Bone marrow (tissue), 2 donors: ENCODE results near the gene MANEA.
"Not testable (repeated sequence)": the region's sequence is repeated elsewhere in the genome, so short reads cannot be mapped to it uniquely, and the experiment has no call there.

Experiments used
- DNase-seq, 2 donors: peaks; one replicate each; lab custom pipeline; 2025; lab: John Stamatoyannopoulos, UW

The MANEA gene, protein sequence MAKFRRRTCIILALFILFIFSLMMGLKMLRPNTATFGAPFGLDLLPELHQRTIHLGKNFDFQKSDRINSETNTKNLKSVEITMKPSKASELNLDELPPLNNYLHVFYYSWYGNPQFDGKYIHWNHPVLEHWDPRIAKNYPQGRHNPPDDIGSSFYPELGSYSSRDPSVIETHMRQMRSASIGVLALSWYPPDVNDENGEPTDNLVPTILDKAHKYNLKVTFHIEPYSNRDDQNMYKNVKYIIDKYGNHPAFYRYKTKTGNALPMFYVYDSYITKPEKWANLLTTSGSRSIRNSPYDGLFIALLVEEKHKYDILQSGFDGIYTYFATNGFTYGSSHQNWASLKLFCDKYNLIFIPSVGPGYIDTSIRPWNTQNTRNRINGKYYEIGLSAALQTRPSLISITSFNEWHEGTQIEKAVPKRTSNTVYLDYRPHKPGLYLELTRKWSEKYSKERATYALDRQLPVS

DNA sequence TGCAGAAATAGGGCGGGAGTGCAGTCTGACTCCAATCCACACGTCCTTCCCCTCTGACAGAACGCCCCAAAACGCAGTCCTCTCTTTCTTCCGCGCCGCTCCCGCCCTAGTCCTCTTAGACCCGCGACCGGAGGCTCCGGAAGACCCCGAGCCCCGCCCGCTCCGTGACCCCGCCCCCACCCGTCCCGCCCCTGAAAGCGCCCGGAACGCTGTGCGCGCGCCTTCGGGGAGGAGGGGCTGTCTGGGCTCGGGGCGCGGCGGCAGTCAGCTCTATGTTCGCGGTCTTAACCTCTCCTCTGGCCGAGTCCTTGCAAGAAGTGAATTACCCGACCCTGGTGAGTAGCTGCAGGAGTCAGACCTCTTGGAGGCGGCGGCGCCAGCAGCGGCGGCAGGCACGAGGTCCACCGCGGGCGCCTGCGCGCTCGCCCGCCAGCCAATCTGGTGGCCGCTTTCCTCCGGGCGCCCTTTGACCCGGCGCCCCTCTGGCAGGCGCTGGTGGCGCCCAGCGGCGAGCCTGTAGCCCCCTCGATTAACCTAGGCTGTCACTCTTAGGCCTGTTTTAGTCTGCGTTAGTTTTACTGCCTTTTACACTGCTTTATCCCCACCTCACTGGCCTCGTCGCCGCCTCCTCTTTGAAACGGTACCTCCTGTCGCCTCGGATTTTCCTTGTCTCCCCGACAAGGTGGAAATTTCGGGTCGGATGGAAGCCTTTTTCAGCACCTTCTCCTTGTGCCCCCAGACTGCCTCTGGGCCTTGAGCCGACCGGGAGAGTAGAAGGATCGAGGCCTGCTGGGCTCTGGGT, at the start of gene MANEA:
Gene MANEA (plus strand): TSS at position 232 of the 802 bp plus-strand sequence. CDS start 8,905 bp downstream, outside the sequence.
- DNase-seq: peak; percentile 63 to 96

DNA sequence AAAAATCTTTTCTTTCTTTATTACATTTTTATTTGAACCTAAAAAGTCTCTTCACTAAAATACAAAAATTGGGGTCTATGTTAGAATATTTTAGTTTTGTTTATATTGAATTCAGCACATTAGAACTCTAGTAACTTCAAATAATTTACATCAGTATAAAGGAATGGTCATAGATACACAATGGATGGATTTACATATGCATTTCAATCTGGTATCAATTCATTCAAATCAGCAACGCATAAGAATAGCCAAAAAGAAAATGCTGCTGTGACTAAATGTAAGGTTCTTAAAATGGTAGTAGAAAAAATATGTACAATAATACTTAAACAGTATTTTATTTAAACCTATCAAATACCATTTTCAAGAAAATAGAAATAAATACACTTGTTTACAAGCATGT, 47.6 kb upstream of the MANEA start:
- DNase-seq: no peak

DNA sequence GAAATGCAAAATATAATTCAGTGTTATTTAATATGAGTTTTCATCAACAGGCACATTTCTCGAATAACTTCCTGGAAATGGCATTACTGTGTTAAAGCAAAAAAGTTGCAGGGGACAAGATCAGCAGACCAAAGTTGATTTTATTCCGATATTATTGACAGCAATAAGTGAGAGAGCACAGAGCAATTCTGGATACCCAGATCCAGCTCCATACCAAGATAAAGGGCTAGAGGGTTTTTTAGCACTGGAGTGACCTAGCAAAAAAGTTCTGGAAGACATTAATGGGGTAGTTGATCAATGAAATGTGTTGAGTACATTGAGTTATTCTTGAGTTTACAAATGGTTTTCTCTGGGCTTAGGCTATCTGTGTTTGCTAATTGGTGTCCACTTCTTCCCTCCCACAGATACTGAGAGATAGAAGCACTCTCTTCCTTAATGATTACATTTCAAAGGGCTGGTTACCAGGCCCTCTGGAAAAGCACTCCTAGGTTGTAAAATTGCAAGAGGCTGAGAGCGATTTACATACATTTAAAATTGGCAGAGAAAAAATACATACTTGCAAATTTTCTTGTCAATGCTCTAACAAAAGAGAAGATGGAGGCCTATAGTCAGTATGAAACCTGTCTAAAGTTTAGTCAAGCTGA, 47.0 kb upstream of the MANEA start:
- no peak for DNase-seq

DNA sequence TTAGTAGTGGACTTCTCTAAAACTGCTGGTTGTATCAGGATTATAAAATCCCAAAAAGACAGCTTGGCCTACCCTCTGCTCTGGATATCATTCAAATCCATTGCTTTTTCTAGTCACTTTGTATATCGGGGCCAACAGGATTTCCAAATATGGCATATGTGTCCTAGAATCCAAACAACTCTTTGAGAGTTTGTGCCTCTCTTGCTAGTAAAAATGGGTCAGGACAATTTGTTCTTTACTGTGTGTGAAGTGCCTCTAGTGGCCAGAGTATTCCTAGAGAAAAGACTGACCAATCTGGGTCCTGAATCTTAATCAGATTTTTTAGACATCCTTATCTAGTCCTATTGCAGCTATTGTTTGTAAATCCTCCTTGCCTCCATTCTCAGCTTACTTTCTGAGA, 33.5 kb upstream of the MANEA start:
- no peak for DNase-seq

DNA sequence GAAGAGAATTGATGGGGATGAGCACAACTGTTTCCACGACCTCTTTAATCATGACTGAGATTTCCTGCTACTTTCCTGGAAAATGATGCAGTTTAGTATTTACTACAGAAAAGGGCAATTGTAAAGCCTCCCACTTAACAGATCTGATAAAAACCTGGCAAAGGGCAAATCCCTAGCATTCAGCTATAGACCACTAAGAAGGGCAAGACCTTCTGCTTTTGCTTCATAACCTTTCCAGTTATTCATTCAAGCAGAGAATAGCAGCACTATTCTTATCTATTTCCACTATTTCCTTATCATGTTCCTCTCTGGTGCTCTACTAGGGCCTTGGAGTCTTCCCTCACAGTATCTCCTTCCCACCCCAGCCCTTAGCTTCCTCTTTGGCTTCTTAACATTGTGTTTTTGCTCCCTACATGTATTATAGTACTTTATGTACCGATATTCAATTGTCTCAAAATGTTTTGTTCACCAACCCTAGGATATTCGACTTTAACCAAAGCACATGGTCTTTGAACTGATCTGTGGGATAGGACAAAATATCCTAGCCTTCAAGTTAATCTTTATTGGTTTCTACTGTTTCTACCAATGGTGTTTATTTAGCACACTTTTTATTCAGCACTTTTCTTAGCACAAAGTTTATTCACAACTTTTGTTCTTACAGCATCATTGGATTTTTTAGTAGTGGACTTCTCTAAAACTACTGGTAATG, 32.7 kb upstream of the MANEA start:
- DNase-seq: no peak

DNA sequence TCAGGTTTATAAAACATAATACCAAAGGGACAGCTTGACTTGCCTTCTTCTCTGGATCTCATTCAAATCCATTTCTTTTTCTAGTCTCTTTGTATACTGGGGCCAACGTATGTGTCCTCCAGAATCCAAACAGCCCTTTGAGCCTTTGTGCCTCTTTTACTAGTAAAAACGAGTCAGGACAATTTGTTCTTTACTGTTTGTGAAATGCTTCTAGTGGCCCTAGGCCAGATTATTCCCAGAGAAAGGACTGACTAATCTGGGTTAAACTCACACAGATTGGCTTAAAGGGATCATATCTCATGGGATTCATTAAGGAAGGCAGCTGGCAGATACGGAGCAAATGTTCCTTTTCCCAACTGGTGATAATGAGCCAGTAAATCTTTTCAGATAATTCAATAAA, 32.1 kb upstream of the MANEA start:
- DNase-seq: no peak

DNA sequence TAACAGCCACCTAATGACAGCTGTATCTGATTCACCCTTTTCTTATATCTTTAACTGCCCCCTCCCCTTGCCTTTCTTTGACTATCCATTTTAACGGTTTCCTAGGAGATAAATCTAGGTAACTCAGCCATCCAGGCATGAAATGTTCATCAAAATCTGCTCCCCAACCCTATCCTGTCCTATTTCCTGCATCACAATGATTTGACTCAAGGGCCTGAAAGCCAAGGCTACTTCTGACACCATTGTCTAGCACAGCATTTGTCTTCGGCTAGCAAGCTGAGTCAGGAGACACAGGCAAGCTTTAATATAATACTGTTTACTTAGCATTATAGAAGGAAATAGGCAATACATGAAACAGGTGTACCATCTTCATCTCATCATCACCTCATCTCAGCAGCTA, 31.6 kb upstream of the MANEA start:
- DNase-seq: no peak

DNA sequence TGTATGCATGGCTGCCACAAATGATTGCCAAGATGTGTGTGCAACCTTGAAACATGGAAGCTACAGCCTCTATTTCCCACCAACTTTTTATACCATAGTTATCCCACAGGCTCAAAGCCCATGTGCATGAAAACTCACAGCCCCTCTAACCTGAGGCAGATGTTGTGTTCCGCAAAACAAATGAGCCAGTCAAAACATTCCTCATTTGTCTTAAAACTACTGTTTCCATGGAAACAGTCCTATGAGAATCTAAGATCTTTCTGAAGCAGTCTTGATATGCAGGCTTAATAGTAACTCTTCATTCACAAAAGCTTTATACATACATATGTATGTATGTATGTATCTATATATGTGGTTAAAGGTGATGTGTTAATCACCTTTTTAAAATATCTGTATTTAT, 31.2 kb upstream of the MANEA start:
- no peak for DNase-seq

DNA sequence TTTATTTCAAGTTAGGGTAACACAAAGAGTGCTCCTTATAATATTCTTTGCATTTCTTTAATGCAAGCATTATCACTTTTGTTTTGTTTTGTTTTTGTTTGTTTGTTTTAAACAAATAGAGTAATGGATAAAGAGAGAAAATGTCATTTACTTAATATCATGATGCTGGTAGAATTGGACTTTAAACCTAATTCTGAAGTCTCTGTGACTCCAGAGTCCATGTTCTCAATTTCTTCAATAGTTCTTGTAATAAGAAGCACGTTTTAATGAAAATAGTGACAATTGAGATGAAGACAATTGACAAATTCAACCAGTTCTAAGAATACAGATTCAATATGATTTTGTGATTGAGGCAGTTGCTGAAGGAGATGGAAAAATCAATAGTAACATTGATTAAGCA, 30.3 kb upstream of the MANEA start:
- DNase-seq: no peak

DNA sequence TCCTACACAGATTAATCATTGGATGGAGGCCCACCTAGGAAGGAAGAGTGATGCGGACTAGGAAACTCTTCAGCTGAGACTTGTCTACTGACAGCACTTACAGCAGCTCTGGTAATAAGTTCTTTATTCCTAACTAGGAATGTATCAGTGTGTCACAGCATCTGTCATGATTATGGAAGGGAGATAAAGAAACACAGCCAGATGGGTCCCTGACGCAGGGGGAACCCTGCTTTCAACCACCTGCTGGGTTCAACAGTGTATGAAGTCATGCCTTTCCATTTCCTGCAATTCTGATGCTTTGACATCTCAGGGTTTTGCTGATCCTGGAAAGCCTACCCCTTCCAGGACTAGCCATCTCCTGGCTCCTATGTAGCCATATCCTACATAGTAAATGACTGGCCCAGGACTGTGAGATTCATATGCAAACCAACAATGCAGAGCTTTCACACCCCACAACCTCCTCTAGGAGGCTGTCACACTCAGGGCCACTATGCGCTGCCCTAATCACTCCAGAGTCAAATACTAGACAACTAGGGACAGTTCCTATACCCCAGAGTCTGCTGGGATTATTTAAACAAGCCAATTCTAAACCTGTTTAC, 29.0 kb upstream of the MANEA start:
- DNase-seq: no peak

DNA sequence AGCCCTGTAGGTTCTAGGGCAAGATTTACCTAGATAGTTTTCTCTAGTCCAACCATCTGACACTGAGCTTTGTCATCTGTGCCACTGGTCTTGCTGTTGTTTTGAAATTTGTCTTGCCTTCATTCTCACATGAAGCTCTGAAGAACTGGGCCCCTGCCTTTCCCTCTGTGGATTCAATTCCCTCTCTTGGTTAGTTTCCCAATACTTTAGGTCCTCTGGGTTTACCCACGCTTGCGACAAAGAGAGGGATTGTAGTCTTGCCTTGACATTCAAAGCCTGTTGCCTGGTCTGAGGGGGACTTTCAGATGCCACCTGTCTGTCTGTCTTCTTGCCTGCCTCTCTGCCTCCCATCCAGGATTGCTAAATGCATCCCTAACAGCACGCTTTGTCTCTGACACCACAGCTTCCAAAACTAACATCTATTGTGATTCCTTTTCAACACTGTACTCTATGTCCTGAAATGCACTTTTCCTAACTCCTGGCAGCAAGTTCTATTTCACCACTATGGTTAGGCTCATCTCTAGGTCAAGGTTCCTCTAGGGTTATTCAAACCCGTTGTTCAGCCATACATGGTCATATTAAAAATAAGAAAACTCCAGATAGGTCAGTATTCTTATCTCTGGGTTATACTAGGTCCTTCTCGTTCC, 25.5 kb upstream of the MANEA start:
- no peak for DNase-seq

DNA sequence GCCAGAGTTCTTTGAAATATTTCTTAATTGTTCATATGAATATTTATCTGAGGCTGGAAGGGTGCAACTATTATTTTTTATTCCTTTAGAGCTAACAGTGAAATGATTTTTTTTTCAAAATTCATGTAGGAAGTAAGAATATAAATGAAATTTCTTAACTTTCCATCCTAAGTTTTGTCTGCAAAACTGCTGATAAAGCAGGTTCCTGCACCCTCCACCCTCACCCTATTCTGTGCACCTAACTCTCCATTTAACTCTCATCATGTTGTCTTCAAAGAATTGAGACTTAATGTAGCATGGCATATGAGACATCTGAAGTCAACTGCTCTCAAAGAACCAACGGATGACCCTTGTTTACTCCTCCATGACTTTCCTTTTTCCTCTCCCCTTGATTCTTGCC, 23.5 kb upstream of the MANEA start:
- no peak for DNase-seq

DNA sequence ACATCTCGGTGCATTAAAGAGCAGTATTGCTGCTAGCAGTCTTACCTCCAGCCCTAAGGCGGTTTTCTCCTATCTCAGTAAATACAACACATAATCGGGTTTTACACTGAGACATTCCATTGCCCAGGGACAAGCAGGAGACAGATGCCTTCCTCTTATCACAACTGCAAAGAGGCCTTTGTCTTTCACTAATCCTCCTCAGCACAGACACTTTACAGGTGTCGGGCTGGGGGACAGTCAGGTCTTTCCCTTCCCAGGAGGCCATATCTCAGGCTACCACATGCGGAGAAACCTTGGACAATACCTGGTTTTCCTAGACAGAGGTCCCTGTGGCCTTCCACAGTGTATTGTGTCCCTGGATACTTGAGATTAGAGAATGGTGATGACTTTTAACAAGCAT, 16.4 kb upstream of the MANEA start:
- DNase-seq: not testable (repeated sequence)

DNA sequence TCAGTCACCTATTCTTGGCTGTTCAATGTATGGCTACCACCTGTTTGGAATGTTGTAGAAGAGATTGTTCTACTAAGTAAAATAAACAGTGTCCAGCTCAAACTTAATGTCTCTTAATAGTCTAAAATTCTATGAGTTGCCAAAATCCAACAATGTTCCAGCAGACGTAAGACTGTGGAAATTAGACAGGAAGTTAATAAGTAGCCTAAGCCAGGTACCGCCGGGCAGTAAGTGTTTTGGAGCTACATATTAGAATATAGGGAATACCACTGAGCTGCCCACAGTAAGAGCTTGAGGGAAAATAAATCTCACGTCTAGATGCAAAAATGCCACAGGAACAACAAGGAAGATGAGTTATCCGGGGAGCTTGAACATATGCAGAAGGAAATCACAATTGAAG, 7.8 kb upstream of the MANEA start:
- DNase-seq: no peak

DNA sequence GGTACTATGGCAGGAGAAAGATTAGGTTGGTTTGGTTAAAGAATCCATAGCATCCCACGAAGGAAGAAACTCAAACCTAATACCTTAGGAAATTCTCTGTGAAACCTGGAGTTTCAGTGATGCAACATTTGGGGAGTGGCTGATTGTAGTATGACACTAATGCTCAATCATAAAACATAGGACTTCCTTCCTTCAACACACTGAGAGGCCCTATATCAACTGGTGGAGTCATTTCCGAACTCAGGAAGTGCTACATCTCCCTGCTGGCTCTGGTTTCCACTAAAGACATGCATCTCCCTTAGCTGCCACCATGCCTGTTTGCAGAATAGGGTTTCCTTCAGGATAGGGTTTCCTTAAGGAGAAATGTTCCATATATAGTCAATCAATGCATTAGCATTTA, 5.2 kb upstream of the MANEA start:
- DNase-seq: peak in 1 of 2 donors; percentile 61

DNA sequence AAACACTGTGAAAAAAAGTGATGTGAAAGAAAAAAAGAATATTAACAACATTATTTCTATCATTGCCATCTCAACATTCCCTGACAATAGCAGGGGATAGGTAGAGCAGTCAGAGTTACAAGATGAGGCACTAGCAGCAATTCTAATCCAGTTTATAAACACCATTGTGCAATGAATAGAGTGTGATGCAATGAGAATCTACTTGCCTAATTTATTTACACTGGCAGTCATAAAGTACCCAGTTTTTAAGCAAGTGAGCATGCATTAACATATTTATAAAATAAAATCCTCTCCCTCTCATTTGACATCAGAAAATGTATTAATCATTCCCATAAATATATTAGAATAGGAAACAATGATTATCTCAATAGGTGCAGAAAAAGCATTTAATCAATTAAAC, 2.5 kb upstream of the MANEA start:
- DNase-seq: no peak

DNA sequence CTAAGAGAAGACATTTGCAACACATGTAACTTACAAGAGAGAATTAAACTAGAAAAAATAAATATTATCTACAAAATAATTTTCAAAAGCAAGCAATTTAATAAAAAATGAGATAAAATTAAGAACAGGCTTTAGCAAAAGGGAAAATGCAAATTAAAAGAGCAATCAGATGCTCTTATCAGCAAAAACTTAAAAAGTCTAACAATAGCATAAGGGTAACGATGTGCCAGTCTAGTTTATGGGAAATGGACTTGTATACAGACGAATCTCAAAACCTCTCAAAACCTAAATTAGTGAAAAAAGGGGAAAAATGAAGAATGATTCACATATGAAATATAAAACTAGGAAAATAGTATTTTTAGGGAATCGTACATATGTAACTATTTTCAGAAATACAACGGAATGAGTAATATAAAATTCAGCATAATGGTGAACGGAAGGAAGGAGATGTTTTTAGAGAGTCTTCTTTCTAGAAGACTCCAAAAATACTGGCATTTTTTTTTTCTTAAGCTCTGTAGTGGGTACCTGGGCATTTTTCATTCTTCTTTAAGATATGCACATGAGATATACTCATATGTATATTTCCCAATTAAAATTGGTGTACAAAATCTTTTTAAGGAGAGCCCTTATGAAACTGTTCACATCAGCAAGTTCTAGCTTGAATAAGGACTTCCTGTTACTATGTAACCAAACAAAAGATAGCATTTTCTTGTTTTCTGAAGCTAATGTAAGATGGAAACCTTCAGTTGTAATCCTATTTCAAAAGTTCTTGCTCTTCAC, 927 bp upstream of the MANEA start:
- peak in 1 of 2 donors; percentile 10 for DNase-seq

DNA sequence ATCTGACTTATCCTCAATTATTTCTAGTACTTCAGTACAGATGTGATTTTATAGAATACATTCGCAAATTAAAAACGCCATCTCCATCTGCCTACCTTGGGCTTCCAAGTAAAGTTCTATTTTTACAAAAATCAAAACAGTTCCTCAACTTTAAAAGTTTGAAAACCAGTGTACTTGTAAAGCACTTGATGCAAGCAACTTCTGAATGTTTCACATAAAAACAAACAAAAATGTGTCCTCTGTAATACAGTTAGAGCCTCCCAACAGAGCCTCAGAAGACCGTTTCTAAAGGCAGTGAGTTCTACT, 384 bp upstream of the MANEA start:
- DNase-seq: no peak

DNA sequence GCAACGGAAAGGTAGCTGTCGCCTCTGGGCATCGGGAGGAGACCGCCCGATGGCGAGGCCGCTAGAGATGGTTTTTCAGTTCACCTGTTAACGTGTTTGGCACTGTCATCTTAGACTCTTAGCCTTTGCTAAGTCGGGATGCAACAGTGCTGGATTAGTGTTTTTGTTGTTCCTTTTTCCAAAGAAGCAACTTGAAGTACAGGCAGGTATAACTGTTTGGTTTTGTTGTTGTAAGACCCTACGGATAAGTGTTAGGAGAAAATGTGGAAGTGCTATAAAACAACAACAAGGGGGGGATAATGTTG, 723 bp downstream of the MANEA start:
- no peak for DNase-seq

DNA sequence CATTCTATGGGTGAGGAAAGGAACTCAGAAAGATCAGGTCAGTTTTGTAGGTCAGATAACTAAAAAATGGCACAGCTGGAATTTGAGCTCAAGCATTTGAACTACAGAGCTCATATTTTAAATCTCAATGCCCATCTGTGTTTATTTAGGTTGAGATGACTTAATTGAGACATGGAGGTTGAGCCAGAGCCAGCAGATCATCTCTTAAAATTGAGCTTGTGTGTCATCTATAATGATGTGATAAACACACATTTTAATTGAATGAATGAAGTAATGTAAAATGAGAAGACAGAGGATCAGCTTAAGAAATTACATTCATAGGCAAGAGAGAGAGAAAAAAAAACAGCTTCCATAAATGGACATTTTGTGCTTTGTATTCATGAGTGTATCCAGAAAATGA, 3.7 kb downstream of the MANEA start:
- DNase-seq: no peak

DNA sequence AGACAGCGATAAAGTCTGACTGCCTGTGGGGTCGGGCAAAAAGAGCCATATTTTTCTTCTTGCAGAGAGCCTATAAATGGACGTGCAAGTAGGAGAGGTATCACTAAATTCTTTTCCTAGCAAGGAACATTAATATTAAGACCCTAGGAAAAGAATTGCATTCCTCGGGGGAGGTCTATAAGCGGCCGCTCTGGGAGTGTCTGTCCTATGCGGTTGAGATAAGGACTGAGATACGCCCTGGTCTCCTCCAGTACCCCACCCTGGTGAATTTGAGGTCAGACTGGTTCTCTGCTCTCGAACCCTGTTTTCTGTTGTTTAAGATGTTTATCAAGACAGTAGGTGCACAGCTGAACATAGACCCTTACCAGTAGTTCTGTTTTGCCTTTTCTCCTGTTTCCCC, 6.9 kb downstream of the MANEA start:
- DNase-seq: not testable (repeated sequence)
